Osteocyte (in vitro differentiated cells): Measurements from ENCODE around the gene ROR1. TPM values are rescaled to one million over a fixed set of nuclear protein-coding genes. Genes with fewer than 3 reads are reported as not detected.

Source experiments
- DNase-seq: peaks from one replicate; pipeline ENCODE4 v3.0.0; 2021; ENCODE audit warnings: mixed read lengths; ENCODE audit not compliant: unreplicated experiment; ENCODE audit errors: extremely low spot score
- H3K27ac Mint-ChIP-seq: one replicate; pipeline ENCODE4 v1.8.0; 2021; ENCODE audit warnings: mild to moderate bottlenecking, mixed read lengths; ENCODE audit not compliant: unreplicated experiment
- H3K27me3 Mint-ChIP-seq: one replicate; pipeline ENCODE4 v1.8.0; 2021; ENCODE audit warnings: mixed read lengths; ENCODE audit not compliant: unreplicated experiment
- H3K36me3 Mint-ChIP-seq: one replicate; pipeline ENCODE4 v1.8.0; 2021; ENCODE audit warnings: mixed read lengths; ENCODE audit not compliant: unreplicated experiment
- H3K4me1 Mint-ChIP-seq: one replicate; pipeline ENCODE4 v1.8.0; 2021; ENCODE audit warnings: mixed read lengths; ENCODE audit not compliant: unreplicated experiment
- H3K4me3 Mint-ChIP-seq: one replicate; pipeline ENCODE4 v1.8.0; 2021; ENCODE audit warnings: mild to moderate bottlenecking, moderate library complexity, mixed read lengths; ENCODE audit not compliant: unreplicated experiment
- H3K9me3 Mint-ChIP-seq: one replicate; pipeline ENCODE4 v1.8.0; 2021; ENCODE audit warnings: mixed read lengths; ENCODE audit not compliant: unreplicated experiment
- total RNA-seq: library from RNA; stranded (reverse); gene quantifications from 2 replicates; pipeline ENCODE4 v1.2.1, GENCODE V29; 2021
- TF ChIP-seq, protein P1 (sequence below): fragments of 200-600 bp; sonication (generic); IDR thresholded peaks from 2 replicates; pipeline ENCODE4 v1.5.0; 2021; ENCODE audit warnings: antibody characterized with exemption, mild to moderate bottlenecking, moderate library complexity

Gene ROR1
- total RNA-seq, 1 donor from 2014 or later: 20.6 TPM

DNA sequence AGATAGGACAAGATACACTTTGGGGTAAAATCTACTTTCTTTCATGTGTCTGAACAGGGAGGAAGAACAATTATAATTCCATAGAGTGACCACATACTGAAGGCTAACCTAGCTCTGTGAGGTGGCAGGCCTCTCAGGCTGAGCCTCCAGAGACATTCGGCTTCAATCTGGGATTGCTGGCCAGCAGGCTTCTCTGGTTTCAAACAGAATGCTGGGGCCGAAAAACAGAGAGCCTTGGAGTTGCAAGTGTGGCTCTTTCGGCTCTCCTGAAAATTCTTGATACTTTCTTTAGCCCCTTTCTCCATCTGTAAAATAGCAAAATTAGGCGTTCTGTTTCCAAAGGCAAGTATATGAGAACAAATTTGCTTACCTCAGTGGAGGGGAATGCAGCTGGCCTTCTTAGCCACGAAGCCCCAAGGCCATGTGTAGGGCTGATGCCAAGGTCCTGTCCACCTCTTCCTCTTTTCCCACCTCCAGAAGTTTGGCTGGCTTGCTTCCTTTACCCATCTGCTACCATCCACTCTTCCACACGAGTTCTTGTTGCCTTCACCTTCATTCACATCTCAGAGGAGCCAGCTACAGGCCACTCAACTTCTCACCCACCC, 399.6 kb downstream of the ROR1 start:
- Mint-ChIP-seq H3K4me1 (peaks cover 28% of the 10 kb centered on the region), H3K27me3 (no peaks in the 10 kb centered on the region), H3K36me3 (peaks cover 38% of the 10 kb centered on the region), H3K4me3 (no peak overlapping the region), H3K27ac (peak overlapping the region; percentile 42), H3K9me3 (peaks cover under 1% of the 10 kb centered on the region)
- DNase-seq: no peak
- TF ChIP-seq, protein P1, sequence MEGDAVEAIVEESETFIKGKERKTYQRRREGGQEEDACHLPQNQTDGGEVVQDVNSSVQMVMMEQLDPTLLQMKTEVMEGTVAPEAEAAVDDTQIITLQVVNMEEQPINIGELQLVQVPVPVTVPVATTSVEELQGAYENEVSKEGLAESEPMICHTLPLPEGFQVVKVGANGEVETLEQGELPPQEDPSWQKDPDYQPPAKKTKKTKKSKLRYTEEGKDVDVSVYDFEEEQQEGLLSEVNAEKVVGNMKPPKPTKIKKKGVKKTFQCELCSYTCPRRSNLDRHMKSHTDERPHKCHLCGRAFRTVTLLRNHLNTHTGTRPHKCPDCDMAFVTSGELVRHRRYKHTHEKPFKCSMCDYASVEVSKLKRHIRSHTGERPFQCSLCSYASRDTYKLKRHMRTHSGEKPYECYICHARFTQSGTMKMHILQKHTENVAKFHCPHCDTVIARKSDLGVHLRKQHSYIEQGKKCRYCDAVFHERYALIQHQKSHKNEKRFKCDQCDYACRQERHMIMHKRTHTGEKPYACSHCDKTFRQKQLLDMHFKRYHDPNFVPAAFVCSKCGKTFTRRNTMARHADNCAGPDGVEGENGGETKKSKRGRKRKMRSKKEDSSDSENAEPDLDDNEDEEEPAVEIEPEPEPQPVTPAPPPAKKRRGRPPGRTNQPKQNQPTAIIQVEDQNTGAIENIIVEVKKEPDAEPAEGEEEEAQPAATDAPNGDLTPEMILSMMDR: no peak

DNA sequence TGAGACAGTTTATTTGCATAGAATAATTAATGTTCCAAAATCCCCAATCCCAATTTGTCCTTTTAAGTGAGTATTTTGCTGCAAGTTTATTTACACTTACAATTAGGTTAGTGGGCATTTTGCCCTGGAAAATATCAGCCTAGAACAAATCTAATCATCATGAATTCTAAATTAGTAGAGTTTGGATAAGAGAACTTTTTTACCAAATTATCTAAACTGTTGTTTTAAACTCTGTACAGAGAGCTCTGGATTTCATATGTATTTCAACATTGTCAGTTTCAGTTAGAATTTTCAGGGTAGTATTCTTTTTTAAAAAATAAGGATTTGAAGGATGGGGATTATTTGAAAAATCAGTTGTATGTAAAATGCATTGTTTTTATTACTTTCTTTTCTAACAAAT, 401.8 kb downstream of the ROR1 start:
- TF ChIP-seq, protein P1: no peak
- H3K4me3 Mint-ChIP-seq: no peak overlapping the region
- H3K27ac Mint-ChIP-seq: no peak overlapping the region
- no peaks in the 10 kb centered on the region for H3K27me3 Mint-ChIP-seq
- H3K9me3 Mint-ChIP-seq: no peaks in the 10 kb centered on the region
- DNase-seq: no peak
- peaks cover 28% of the 10 kb centered on the region for H3K4me1 Mint-ChIP-seq
- H3K36me3 Mint-ChIP-seq: peaks cover 29% of the 10 kb centered on the region

DNA sequence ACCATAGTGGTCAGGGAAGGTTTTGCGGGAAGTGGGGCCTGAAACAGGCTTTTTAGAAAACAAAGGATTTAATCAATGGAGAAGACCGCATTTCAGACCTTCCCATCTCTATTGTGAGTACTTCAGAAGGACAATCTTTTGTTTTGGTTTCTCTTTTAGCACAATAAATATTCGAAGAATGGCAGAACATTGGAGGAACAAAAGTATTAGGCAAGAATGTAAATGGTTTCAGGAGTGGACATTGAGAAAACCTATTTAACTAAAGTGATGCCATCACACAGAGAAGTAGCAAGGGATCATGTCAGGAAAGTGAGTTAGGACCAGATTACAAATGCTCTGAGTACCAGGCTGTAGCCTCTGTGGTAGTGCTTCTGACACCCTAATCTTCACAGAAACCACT, 402.8 kb downstream of the ROR1 start:
- no peak overlapping the region for H3K4me3 Mint-ChIP-seq
- DNase-seq: no peak
- no peaks in the 10 kb centered on the region for H3K9me3 Mint-ChIP-seq
- peaks cover 20% of the 10 kb centered on the region for H3K4me1 Mint-ChIP-seq
- TF ChIP-seq, protein P1: no peak
- H3K27me3 Mint-ChIP-seq: no peaks in the 10 kb centered on the region
- H3K36me3 Mint-ChIP-seq: peaks cover 25% of the 10 kb centered on the region
- no peak overlapping the region for H3K27ac Mint-ChIP-seq

DNA sequence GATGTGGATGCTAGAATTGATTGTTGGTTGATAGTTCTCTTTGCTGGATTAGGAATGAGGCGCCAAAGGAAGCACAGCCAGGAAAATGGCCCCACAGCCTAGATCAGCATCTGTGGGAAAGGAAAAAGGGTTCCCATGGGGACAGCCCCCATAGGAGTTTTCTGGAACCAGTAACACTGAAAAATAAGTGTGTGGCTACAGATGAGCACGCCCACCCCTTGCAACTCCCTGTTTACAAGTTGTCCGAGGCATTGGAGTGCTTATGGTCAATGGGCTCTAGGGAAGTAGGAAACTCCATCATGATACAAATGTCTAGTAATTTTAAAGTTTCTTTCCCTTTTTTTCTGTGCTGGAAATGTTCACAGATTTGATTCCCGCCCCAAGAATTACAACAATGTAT, 405.8 kb downstream of the ROR1 start:
- H3K27me3 Mint-ChIP-seq: no peaks in the 10 kb centered on the region
- TF ChIP-seq, protein P1: no peak
- no peak overlapping the region for H3K27ac Mint-ChIP-seq
- H3K9me3 Mint-ChIP-seq: no peaks in the 10 kb centered on the region
- H3K36me3 Mint-ChIP-seq: peaks cover 25% of the 10 kb centered on the region
- H3K4me3 Mint-ChIP-seq: no peak overlapping the region
- no peaks in the 10 kb centered on the region for H3K4me1 Mint-ChIP-seq
- no peak for DNase-seq

DNA sequence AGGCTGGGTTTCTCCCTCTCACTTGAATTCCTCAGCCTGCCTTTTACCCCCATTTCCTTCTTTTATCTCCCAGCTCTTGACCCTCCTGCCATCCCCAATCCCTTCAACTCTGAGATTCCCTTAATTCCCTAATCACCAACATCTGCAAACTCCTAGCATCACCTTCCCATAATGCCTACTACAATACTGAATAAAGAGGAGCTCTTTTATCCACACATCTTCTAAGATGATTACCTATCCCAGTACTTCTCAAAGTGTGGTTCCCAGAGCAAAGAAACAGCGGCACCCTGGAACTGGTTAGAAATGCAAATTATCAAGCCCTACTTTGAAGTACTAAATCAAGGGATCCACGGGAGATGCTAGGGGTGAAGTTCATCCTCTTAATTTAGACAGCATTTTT, 408.4 kb downstream of the ROR1 start:
- no peak for DNase-seq
- Mint-ChIP-seq H3K4me1 (no peaks in the 10 kb centered on the region), H3K4me3 (no peak overlapping the region), H3K9me3 (no peaks in the 10 kb centered on the region), H3K27ac (no peak overlapping the region), H3K27me3 (no peaks in the 10 kb centered on the region), H3K36me3 (peaks cover 19% of the 10 kb centered on the region)
- TF ChIP-seq, protein P1: no peak
